ENCODE results near the gene IGFLR1.

The IGFLR1 gene

DNA sequence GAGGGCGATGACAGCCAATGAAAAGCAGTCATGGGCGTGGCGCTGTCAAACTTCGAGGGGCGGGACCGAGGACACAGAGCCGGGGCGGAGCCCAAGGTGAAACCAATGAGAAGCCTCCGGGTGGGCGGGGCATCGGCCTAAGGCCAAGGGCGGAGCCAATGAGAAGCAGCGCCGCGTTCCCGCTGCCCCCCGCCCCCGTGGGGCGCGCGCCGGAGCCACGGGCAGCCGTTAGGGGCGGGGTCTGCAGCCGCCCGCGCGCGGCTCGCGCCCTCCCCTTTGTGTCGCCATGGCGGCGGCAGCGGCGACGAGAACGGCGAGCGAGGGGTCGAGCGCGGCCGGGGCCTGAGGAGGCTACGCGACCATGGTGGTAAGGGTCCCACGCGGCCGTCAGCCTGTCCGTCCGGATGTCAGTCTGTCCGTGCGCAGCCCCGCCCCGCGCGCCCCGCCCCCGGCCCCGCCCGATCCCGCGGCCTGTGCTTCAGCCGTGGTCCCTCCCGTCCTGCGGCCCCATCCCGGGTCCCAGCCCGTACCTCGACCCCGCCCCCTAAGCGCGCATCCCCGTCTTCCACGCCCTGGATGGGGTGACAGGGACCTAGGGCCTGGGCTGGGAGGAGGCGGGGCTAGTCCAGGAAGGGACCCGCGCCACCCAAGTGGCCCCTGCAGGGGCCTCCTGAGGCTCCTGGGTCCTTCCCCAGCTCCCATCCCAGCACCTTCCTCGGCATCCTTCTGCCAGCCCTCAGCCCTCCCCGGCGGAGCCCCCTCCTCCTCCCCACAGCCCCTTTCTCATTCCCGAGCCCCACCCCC, 33.2 kb upstream of the IGFLR1 start, which contains the start of gene ARHGAP33:
TSS of gene ARHGAP33 (plus strand) at position 267 of the 804 bp plus-strand sequence. CDS start at position 362, 95 bp downstream.
- peak; percentile 76 for TF ChIP-seq YY1 (IDR thresholded peaks at IDR 0.05; ENCODE audit: low read depth)
- no peak for TF ChIP-seq RAD21 (IDR thresholded peaks at IDR 0.05; ENCODE audit: low read depth)

GRCh38 chr19:35775046-35775297, 32.7 kb upstream of the IGFLR1 start:
- TF ChIP-seq YY1 (IDR thresholded peaks at IDR 0.05; ENCODE audit: low read depth) (no peak), EGR1 (IDR thresholded peaks at IDR 0.05) (no peak), ZBTB7A (IDR thresholded peaks at IDR 0.05; ENCODE audit: low read depth) (no peak; the same call in 1 of the 2 replicates), CEBPB (IDR thresholded peaks at IDR 0.05) (no peak), TCF12 (IDR thresholded peaks at IDR 0.05; ENCODE audit: low read depth) (no peak), NFIC (IDR thresholded peaks at IDR 0.05) (no peak), RAD21 (IDR thresholded peaks at IDR 0.05; ENCODE audit: low read depth) (no peak), TEAD4 (IDR thresholded peaks at IDR 0.05) (no peak), CREB1 (IDR thresholded peaks at IDR 0.05; ENCODE audit: low read depth) (no peak), EP300 (IDR thresholded peaks at IDR 0.05; ENCODE audit: borderline replicate concordance) (no peak), USF1 (IDR thresholded peaks at IDR 0.05) (no peak), TAF1 (IDR thresholded peaks at IDR 0.05; ENCODE audit: low read depth) (no peak)
- TF ChIP-seq, protein P1, sequence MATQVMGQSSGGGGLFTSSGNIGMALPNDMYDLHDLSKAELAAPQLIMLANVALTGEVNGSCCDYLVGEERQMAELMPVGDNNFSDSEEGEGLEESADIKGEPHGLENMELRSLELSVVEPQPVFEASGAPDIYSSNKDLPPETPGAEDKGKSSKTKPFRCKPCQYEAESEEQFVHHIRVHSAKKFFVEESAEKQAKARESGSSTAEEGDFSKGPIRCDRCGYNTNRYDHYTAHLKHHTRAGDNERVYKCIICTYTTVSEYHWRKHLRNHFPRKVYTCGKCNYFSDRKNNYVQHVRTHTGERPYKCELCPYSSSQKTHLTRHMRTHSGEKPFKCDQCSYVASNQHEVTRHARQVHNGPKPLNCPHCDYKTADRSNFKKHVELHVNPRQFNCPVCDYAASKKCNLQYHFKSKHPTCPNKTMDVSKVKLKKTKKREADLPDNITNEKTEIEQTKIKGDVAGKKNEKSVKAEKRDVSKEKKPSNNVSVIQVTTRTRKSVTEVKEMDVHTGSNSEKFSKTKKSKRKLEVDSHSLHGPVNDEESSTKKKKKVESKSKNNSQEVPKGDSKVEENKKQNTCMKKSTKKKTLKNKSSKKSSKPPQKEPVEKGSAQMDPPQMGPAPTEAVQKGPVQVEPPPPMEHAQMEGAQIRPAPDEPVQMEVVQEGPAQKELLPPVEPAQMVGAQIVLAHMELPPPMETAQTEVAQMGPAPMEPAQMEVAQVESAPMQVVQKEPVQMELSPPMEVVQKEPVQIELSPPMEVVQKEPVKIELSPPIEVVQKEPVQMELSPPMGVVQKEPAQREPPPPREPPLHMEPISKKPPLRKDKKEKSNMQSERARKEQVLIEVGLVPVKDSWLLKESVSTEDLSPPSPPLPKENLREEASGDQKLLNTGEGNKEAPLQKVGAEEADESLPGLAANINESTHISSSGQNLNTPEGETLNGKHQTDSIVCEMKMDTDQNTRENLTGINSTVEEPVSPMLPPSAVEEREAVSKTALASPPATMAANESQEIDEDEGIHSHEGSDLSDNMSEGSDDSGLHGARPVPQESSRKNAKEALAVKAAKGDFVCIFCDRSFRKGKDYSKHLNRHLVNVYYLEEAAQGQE (IDR thresholded peaks at IDR 0.05; ENCODE audit: low read depth), result no peak
- TF ChIP-seq, protein P2, sequence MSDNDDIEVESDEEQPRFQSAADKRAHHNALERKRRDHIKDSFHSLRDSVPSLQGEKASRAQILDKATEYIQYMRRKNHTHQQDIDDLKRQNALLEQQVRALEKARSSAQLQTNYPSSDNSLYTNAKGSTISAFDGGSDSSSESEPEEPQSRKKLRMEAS (IDR thresholded peaks at IDR 0.05), result no peak

DNA sequence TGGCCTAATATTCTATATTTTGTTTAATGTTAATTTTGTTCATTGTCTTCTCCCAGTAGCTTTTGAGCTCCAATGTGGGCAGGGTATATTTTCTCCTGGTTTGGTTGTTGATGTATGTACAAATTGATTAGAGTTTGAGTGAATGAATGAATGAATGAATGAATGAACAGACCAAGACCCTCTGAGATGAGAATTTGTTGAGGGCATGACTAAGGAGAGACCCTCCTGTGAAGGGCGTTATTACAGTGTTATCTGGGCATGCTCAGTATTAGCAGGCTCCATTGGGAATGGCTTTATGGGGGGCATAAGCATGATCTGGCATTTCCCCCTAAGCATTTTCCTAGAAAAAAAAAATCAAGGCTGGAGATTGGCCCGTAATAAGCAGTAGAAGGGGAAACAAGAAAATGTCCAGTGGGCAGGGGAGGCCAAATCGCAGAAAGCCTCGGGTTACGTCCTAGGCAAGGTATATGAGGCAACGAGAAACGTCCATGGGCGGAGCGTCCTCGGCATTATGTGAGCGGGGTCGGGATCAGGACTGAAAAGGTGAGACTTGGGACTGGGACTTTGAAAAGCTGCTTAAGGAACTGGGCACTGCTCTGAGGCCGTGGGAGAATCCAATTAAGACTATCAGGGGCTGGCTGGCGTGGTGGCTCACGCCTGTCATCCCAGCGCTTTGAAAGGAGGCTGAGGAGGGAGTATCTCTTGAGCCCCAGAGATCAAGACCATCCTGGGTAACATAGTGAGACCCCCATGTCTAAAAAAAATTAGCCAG, 32.2 kb upstream of the IGFLR1 start:
- TF ChIP-seq YY1 (IDR thresholded peaks at IDR 0.05; ENCODE audit: low read depth) (no peak), ZBTB7A (IDR thresholded peaks at IDR 0.05; ENCODE audit: low read depth) (0 out of 2 replicates have a peak, but pooled peaks have one; percentile 29), EGR1 (IDR thresholded peaks at IDR 0.05) (no peak)

- TF ChIP-seq TEAD4 (IDR thresholded peaks at IDR 0.05), result no peak
- no peak for TF ChIP-seq CEBPB (IDR thresholded peaks at IDR 0.05)
- TF ChIP-seq, protein P1 (IDR thresholded peaks at IDR 0.05; ENCODE audit: low read depth), result no peak
- TF ChIP-seq, protein P2 (IDR thresholded peaks at IDR 0.05), result no peak
- no peak for TF ChIP-seq USF1 (IDR thresholded peaks at IDR 0.05)
- no peak for TF ChIP-seq FOXM1 (IDR thresholded peaks at IDR 0.05; ENCODE audit: borderline replicate concordance, low read depth)
- TF ChIP-seq CREB1 (IDR thresholded peaks at IDR 0.05; ENCODE audit: low read depth), result no peak
- TF ChIP-seq EGR1 (IDR thresholded peaks at IDR 0.05), result no peak
- TF ChIP-seq RAD21 (IDR thresholded peaks at IDR 0.05; ENCODE audit: low read depth), result no peak
- no peak for TF ChIP-seq EP300 (IDR thresholded peaks at IDR 0.05; ENCODE audit: borderline replicate concordance)
- TF ChIP-seq TAF1 (IDR thresholded peaks at IDR 0.05; ENCODE audit: low read depth), result no peak
- TF ChIP-seq YY1 (IDR thresholded peaks at IDR 0.05; ENCODE audit: low read depth), result no peak
- TF ChIP-seq TCF12 (IDR thresholded peaks at IDR 0.05; ENCODE audit: low read depth), result no peak
These were observed 31.0 kb upstream of the IGFLR1 start for GRCh38 chr19:35773020-35773806.

DNA sequence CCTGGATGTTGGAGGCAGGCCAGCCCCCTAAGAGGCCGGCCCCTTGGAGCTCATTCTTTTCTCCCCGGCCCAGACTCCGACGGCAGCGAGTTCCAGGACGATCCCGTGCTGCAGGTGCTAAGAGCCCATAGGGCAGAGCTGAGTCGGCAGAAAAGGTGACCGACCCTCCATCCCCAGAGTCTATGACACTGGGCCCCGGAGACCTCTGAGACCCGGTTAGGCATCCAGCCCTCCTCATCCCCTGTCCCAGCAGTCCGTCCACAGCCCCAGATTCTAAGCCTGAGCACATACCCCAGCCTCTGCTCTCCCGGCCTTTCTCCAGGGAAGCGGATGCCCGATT, 25.8 kb upstream of the IGFLR1 start:
- TF ChIP-seq TEAD4 (IDR thresholded peaks at IDR 0.05) (no peak), TCF12 (IDR thresholded peaks at IDR 0.05; ENCODE audit: low read depth) (no peak), CREB1 (IDR thresholded peaks at IDR 0.05; ENCODE audit: low read depth) (no peak), USF1 (IDR thresholded peaks at IDR 0.05) (no peak), TAF1 (IDR thresholded peaks at IDR 0.05; ENCODE audit: low read depth) (no peak), ZBTB7A (IDR thresholded peaks at IDR 0.05; ENCODE audit: low read depth) (no peak), FOXM1 (IDR thresholded peaks at IDR 0.05; ENCODE audit: borderline replicate concordance, low read depth) (no peak), CEBPB (IDR thresholded peaks at IDR 0.05) (no peak), RAD21 (IDR thresholded peaks at IDR 0.05; ENCODE audit: low read depth) (no peak), EP300 (IDR thresholded peaks at IDR 0.05; ENCODE audit: borderline replicate concordance) (no peak)
- TF ChIP-seq, protein P2 (IDR thresholded peaks at IDR 0.05), result no peak
- TF ChIP-seq, protein P1 (IDR thresholded peaks at IDR 0.05; ENCODE audit: low read depth), result no peak
